ENCODE results near the gene SEC24D.

The SEC24D gene

GRCh38 chr4:118751629-118752323 is 84.2 kb downstream of the SEC24D start:
- DNase-seq (ENCODE audit: low spot score), result no peak

GRCh38 chr4:118749347-118749988 is 86.5 kb downstream of the SEC24D start:
- DNase-seq (ENCODE audit: low spot score), result no peak

GRCh38 chr4:118746251-118746919 is 89.5 kb downstream of the SEC24D start:
- DNase-seq (ENCODE audit: low spot score), result no peak

- no peak for DNase-seq (ENCODE audit: low spot score)
Observed at GRCh38 chr4:118745357-118745756, 90.6 kb downstream of the SEC24D start.

- no peak for DNase-seq (ENCODE audit: low spot score)
Observed at GRCh38 chr4:118743867-118744266, 92.1 kb downstream of the SEC24D start.

- no peak for DNase-seq (ENCODE audit: low spot score)
Observed at GRCh38 chr4:118742050-118742449, 93.9 kb downstream of the SEC24D start.

- DNase-seq (ENCODE audit: low spot score), result no peak
Observed at GRCh38 chr4:118741301-118741855, 94.5 kb downstream of the SEC24D start.

- peak; percentile 31 for DNase-seq (ENCODE audit: low spot score)
Observed at GRCh38 chr4:118740869-118741268, 95.1 kb downstream of the SEC24D start.

- no peak for DNase-seq (ENCODE audit: low spot score)
Observed at GRCh38 chr4:118739022-118739713, 96.8 kb downstream of the SEC24D start.

GRCh38 chr4:118738090-118738489 is 97.8 kb downstream of the SEC24D start:
- DNase-seq (ENCODE audit: low spot score), result no peak

GRCh38 chr4:118736900-118737299 is 99.0 kb downstream of the SEC24D start:
- no peak for DNase-seq (ENCODE audit: low spot score)

GRCh38 chr4:118734491-118735205 is 101.3 kb downstream of the SEC24D start:
- no peak for DNase-seq (ENCODE audit: low spot score)

- no peak for DNase-seq (ENCODE audit: low spot score)
Observed at GRCh38 chr4:118732591-118733330, 103.2 kb downstream of the SEC24D start.

- no peak for DNase-seq (ENCODE audit: low spot score)
Observed at GRCh38 chr4:118730683-118731082, 105.2 kb downstream of the SEC24D start.

GRCh38 chr4:118729287-118730286 is 106.3 kb downstream of the SEC24D start:
- peak; percentile 6 for DNase-seq (ENCODE audit: low spot score)

- no peak for DNase-seq (ENCODE audit: low spot score)
Observed at GRCh38 chr4:118727360-118727759, 108.6 kb downstream of the SEC24D start.

GRCh38 chr4:118723369-118723768 is 112.6 kb downstream of the SEC24D start:
- no peak for DNase-seq (ENCODE audit: low spot score)

- no peak for DNase-seq (ENCODE audit: low spot score)
Observed at GRCh38 chr4:118721752-118722151, 114.2 kb downstream of the SEC24D start.

- peak; percentile 23 for DNase-seq (ENCODE audit: low spot score)
Observed at GRCh38 chr4:118718511-118719170, 117.3 kb downstream of the SEC24D start.
